T1000 (cell line): ENCODE data around the gene WDR86.

Experiments used
- DNase-seq: peaks from one replicate; lab custom pipeline; 2025; ENCODE audit warnings: mixed read lengths; lab: John Stamatoyannopoulos, UW

Gene WDR86

GRCh38 chr7:151409667-151410404, at the start of gene WDR86:
WDR86 (minus strand) TSS chr7:151410038; CDS start chr7:151409589, 449 bp downstream.
- no peak for DNase-seq

- no peak for DNase-seq
Observed at GRCh38 chr7:151457534-151457933, 47.7 kb upstream of the WDR86 start.

DNA sequence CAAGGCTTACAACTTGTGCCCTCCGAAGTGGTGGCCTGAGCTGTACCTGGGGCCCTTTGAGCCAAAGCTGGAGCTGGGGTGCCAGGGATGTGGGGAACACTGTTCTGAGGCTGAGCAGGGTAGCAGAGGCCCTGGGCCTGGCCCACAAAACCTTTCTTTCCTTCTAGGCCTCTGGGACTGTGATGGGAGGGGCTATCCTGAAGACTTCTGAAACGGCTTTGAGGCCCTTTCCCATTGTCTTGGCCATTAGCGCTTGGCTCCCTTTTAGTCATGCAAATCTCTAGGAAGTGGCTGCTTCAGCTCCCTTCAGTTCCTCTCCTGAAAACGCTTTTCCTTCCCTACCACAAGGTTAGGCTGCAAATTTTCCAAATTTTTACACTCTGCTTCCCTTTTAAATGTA, 46.9 kb upstream of the WDR86 start:
- no peak for DNase-seq

- no peak for DNase-seq
Observed at GRCh38 chr7:151456276-151456675, 46.4 kb upstream of the WDR86 start.

GRCh38 chr7:151455690-151456089, 45.9 kb upstream of the WDR86 start:
- no peak for DNase-seq

DNA sequence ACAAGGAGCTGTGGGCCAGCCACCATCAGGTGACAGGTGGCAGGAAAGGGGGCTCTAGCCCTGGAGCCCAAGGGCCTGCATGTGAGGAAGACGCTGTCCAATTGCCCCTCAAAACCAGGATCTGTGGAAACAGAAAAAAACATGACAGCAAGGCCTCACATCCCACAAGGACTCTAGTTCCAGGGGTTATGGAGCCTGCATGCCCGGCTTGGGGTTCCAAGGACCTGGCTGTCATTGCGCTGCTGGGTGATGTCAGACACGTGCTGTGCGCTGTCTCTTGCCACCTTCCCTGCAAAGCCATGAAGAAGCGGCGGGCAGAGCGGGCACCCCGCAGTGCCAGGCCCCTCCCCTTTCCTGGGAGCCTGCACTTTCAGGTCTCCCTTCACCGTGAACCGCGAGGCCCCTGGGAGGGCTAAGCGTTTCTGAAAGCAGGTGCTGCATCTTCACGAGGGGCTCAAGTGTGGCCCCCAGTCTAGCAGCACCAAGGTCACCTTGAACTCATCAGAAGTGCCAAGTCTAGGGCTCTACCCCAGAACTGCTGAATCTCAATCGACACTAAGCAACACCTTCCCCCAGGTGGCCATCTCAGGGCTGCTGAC, 45.2 kb upstream of the WDR86 start:
- no peak for DNase-seq

DNA sequence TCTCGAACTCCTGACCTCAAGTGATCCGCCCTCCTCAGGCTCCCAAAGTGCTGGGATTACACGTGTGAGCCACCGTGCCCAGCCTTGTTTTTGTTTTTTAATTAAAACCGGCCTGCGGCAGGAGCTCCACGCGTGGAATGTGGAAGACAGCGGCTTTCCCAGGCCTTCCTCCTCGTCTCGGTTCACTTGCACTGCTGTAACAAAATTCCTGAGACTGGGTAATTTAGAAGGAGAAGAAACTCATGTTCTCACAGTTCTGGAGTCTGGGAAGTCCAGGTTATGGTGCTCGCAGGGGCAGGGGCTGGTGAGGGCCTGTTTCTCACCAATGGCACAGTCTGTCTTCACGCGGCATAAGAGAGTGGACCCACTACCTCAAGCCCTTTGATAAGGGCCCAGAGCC, 44.5 kb upstream of the WDR86 start:
- no peak for DNase-seq

- DNase-seq = no peak
Observed at GRCh38 chr7:151453326-151453791, 43.5 kb upstream of the WDR86 start.

- DNase-seq = no peak
Observed at GRCh38 chr7:151452680-151453325, 43.0 kb upstream of the WDR86 start.

GRCh38 chr7:151451626-151452571, 42.1 kb upstream of the WDR86 start:
- no peak for DNase-seq

GRCh38 chr7:151451156-151451555, 41.3 kb upstream of the WDR86 start:
- no peak for DNase-seq

DNA sequence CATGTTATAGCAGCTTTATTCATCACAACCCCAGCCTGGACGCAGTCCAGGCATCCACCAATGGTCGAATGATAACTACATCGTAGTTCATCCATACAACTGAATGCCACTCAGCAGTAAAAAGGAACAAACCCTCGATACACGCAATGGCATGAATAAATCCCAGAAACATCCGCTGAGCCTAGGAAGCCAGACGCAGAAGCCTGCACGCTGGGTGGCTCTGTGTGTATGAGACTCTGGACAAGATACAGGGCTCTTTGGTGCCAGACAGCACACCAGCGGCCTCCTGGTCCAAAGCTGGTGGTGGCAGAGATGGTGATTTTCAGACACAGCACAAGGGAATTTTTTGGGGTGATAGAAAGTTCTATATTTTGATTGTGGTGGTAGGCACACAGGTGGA, 40.2 kb upstream of the WDR86 start:
- DNase-seq = no peak

- DNase-seq = peak; percentile 58
Observed at GRCh38 chr7:151448261-151449252, 38.7 kb upstream of the WDR86 start.

GRCh38 chr7:151447901-151448260, 38.0 kb upstream of the WDR86 start:
- DNase-seq = no peak

- no peak for DNase-seq
Observed at GRCh38 chr7:151447312-151447711, 37.5 kb upstream of the WDR86 start.

- no peak for DNase-seq
Observed at GRCh38 chr7:151446412-151446811, 36.6 kb upstream of the WDR86 start.

DNA sequence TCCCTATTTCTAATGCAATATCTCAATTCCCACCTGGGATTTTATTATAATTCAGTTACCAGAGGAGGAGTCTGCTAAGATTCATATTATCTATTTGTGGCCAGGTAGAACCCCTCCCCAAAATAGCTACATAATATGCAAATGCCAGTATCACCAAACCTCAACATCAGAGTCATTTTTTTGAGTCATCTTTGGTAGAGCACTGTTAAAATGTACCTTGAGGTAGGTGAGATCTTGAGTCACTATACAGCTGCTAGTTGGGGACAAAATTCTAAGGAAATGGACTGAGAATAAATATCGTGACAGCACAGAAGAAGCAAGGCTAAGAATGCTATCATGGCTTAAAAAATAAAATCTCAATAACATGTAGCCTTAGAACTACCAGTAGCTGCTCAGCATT, 34.8 kb upstream of the WDR86 start:
- no peak for DNase-seq

GRCh38 chr7:151442776-151443496, 33.1 kb upstream of the WDR86 start:
- DNase-seq = no peak

GRCh38 chr7:151440799-151441445, 31.1 kb upstream of the WDR86 start:
- no peak for DNase-seq
